ENCODE data around the gene COL15A1.
A peak's percentile ranks its signal among the peaks of the same experiment; 100 is the strongest.

The COL15A1 gene

GRCh38 chr9:99019510-99020331 is 76.0 kb downstream of the COL15A1 start:
- DNase-seq = peak; percentile 66 to 68

GRCh38 chr9:99020786-99021436 is 77.2 kb downstream of the COL15A1 start:
- no peak for DNase-seq

- no peak for DNase-seq
Measured at GRCh38 chr9:99021512-99021911, 77.8 kb downstream of the COL15A1 start.

GRCh38 chr9:99023231-99023630 is 79.5 kb downstream of the COL15A1 start:
- DNase-seq = no peak

GRCh38 chr9:99023831-99024230 is 80.1 kb downstream of the COL15A1 start:
- no peak for DNase-seq

- DNase-seq = no peak
Measured at GRCh38 chr9:99024959-99025358, 81.3 kb downstream of the COL15A1 start.

- DNase-seq = no peak
Measured at GRCh38 chr9:99025616-99026270, 82.0 kb downstream of the COL15A1 start.

- DNase-seq = no peak
Measured at GRCh38 chr9:99026271-99026955, 82.7 kb downstream of the COL15A1 start.

GRCh38 chr9:99026956-99027298 is 83.2 kb downstream of the COL15A1 start:
- no peak for DNase-seq

GRCh38 chr9:99027443-99027842 is 83.7 kb downstream of the COL15A1 start:
- no peak for DNase-seq

GRCh38 chr9:99029083-99029645 is 85.5 kb downstream of the COL15A1 start:
- DNase-seq = peak; percentile 29 to 77

GRCh38 chr9:99030092-99030511 is 86.4 kb downstream of the COL15A1 start:
- DNase-seq = no peak

- DNase-seq = no peak
Measured at GRCh38 chr9:99030610-99031109, 87.0 kb downstream of the COL15A1 start.

- no peak for DNase-seq
Measured at GRCh38 chr9:99031319-99031718, 87.6 kb downstream of the COL15A1 start.

GRCh38 chr9:99031994-99032393 is 88.3 kb downstream of the COL15A1 start:
- no peak for DNase-seq

- DNase-seq = no peak
Measured at GRCh38 chr9:99034149-99034548, 90.4 kb downstream of the COL15A1 start.

- DNase-seq = no peak
Measured at GRCh38 chr9:99035313-99035712, 91.6 kb downstream of the COL15A1 start.

- DNase-seq = no peak
Measured at GRCh38 chr9:99037769-99038483, 94.2 kb downstream of the COL15A1 start.

GRCh38 chr9:99038484-99038820 is 94.7 kb downstream of the COL15A1 start:
- DNase-seq = no peak

- DNase-seq = peak; percentile 69 to 80
Measured at GRCh38 chr9:99039505-99040182, 95.9 kb downstream of the COL15A1 start.

GRCh38 chr9:99040251-99040900 is 96.7 kb downstream of the COL15A1 start:
- DNase-seq = no peak

Measured in inflammatory macrophage (primary cell).